Measurements from ENCODE around the gene SPI1.
"Not testable (repeated sequence)": the region's sequence is repeated elsewhere in the genome, so short reads cannot be mapped to it uniquely, and the experiment has no call there.

The SPI1 gene

DNA sequence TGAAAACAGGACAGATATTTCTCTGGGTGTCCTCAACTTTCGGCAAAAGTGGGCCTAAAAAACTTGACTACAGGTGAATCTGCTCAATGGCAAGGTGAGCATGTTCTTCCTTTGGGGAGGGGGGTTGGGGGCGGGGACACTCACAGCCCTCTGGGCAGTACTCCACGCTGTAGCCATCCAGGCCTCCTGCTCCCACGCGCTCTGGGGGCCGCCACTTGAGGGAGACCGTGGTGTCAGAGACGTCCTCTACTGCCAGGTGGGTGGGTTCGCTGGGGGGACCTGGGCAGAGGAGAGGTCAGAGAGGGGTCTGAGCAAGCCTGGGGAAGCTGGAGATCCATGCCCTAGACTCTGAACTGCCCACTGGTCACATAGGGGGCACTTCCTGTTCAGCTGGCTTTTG lies 42.6 kb downstream of the SPI1 start:
- Histone ChIP-seq H3K36me3 (peaks cover 88% of the 10 kb centered on the region), H3K27ac (no peak overlapping the region), H3K4me1 (ENCODE audit: control insufficient read depth in 1 of 2, insufficient read depth in 1 of 2, low read depth in 1 of 2, low read length in 1 of 2) (no peaks in the 10 kb centered on the region), H3K4me3 (ENCODE audit: low read depth in 1 of 2, low read length in 1 of 2) (no peak overlapping the region), H3K27me3 (no peaks in the 10 kb centered on the region), H3K9me3 (no peaks in the 10 kb centered on the region)
- TF ChIP-seq, protein P1, sequence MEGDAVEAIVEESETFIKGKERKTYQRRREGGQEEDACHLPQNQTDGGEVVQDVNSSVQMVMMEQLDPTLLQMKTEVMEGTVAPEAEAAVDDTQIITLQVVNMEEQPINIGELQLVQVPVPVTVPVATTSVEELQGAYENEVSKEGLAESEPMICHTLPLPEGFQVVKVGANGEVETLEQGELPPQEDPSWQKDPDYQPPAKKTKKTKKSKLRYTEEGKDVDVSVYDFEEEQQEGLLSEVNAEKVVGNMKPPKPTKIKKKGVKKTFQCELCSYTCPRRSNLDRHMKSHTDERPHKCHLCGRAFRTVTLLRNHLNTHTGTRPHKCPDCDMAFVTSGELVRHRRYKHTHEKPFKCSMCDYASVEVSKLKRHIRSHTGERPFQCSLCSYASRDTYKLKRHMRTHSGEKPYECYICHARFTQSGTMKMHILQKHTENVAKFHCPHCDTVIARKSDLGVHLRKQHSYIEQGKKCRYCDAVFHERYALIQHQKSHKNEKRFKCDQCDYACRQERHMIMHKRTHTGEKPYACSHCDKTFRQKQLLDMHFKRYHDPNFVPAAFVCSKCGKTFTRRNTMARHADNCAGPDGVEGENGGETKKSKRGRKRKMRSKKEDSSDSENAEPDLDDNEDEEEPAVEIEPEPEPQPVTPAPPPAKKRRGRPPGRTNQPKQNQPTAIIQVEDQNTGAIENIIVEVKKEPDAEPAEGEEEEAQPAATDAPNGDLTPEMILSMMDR (IDR thresholded peaks at IDR 0.05), result no peak

DNA sequence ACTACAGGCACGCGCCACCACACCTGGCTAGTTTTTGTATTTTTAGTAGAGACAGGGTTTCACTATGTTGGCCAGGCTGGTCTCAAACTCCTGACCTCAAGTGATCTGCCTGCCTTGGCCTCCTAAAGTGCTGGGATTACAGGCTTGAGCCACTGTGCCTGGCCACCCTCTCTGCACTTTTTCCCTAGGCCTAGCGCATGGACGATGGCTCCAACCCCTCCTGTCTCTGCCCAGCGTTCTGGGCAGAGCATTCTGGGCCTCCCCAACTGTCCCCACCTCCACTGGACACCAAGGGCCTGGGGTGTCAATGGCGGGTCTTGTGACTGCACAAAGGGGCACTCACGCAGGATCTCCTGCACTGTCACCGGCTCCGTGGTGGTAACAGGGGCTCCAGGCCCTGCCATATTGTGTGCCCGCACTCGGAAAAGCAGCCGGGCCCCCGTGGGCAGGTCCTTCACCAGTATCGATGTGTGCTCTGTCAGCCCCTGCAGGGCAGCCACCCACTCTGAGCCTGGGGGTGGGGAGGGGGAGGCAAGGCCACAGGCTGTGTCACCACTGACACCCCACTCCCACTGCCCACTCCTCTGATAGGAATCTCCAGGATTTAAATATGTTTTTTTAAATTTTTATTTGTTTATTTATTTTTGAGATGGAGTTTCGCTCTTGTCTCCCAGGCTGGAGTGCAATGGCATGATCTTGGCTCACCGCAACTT lies 43.5 kb downstream of the SPI1 start:
- not testable (repeated sequence) for H3K4me1 ChIP-seq (ENCODE audit: control insufficient read depth in 1 of 2, insufficient read depth in 1 of 2, low read depth in 1 of 2, low read length in 1 of 2); H3K4me3 ChIP-seq (ENCODE audit: low read depth in 1 of 2, low read length in 1 of 2); H3K27ac ChIP-seq; H3K9me3 ChIP-seq; H3K27me3 ChIP-seq
- H3K36me3 ChIP-seq, result peaks cover 93% of the 10 kb centered on the region

- no peak overlapping the region for H3K27ac ChIP-seq
- no peak overlapping the region for H3K4me3 ChIP-seq (ENCODE audit: low read depth in 1 of 2, low read length in 1 of 2)
- peaks cover 93% of the 10 kb centered on the region for H3K36me3 ChIP-seq
- TF ChIP-seq, protein P1 (IDR thresholded peaks at IDR 0.05), result no peak
- no peaks in the 10 kb centered on the region for H3K4me1 ChIP-seq (ENCODE audit: control insufficient read depth in 1 of 2, insufficient read depth in 1 of 2, low read depth in 1 of 2, low read length in 1 of 2)
- H3K27me3 ChIP-seq, result no peaks in the 10 kb centered on the region
- no peaks in the 10 kb centered on the region for H3K9me3 ChIP-seq
Measured at GRCh38 chr11:47333886-47334443, 44.4 kb downstream of the SPI1 start.

DNA sequence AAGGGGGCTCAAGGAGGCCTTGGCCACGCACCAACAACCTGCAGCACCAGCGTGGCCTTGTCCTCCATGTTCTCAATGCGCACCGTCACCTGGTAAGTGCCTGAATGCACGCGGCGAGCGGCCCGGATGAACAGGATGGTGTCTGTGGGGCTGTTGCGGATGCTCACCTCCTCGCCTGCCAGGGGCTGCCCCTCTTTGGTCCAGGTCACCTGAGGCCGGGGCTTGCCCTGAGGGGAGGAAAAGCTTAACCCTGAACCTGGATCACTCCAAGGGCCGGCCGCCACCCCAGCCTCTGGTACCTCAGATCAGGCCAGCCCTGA lies 44.9 kb downstream of the SPI1 start:
- TF ChIP-seq, protein P1 (IDR thresholded peaks at IDR 0.05), result no peak
- H3K9me3 ChIP-seq, result no peaks in the 10 kb centered on the region
- H3K27ac ChIP-seq, result no peak overlapping the region
- H3K4me1 ChIP-seq (ENCODE audit: control insufficient read depth in 1 of 2, insufficient read depth in 1 of 2, low read depth in 1 of 2, low read length in 1 of 2), result no peaks in the 10 kb centered on the region
- H3K4me3 ChIP-seq (ENCODE audit: low read depth in 1 of 2, low read length in 1 of 2), result no peak overlapping the region
- H3K27me3 ChIP-seq, result no peaks in the 10 kb centered on the region
- peaks cover 93% of the 10 kb centered on the region for H3K36me3 ChIP-seq

DNA sequence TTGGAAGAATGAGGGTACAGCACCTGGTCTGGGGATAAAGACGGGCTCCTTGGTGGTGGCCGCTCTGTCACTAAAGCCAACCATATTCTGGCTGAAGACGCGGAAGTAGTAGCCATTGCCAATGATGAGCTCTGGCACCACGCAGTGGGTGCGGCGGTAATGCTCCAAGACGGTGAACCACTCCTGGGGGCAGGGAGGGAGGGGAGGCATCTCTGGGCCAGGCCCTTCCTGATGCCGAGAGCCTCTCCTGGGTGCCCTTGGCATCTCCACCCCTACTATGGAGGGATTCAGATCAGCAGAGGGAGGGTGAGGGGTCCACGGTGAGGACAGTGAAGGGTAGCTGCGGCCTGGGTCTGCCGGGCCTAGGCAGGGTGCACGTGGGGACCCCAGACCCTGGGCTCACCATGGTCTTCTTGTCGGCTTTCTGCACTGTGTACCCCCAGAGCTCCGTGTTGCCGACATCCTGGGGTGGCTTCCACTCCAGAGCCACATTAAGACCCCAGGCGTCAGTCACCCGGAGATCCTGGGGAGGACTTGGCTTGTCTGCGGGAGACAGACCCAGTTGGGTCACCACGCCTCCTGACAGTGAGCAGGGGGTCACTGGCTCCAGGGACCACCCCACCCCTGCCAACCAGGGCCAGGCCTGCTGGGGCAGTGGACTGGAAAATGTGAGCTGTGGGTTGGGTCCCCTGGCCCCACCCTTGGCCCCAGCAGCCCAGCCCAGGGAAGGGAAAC lies 45.4 kb downstream of the SPI1 start:
- peaks cover 93% of the 10 kb centered on the region for H3K36me3 ChIP-seq
- TF ChIP-seq, protein P1 (IDR thresholded peaks at IDR 0.05), result no peak
- no peak overlapping the region for H3K27ac ChIP-seq
- no peaks in the 10 kb centered on the region for H3K9me3 ChIP-seq
- H3K4me3 ChIP-seq (ENCODE audit: low read depth in 1 of 2, low read length in 1 of 2), result no peak overlapping the region
- H3K27me3 ChIP-seq, result no peaks in the 10 kb centered on the region
- H3K4me1 ChIP-seq (ENCODE audit: control insufficient read depth in 1 of 2, insufficient read depth in 1 of 2, low read depth in 1 of 2, low read length in 1 of 2), result no peaks in the 10 kb centered on the region

- Histone ChIP-seq H3K4me3 (ENCODE audit: low read depth in 1 of 2, low read length in 1 of 2) (no peak overlapping the region), H3K27ac (no peak overlapping the region), H3K4me1 (ENCODE audit: control insufficient read depth in 1 of 2, insufficient read depth in 1 of 2, low read depth in 1 of 2, low read length in 1 of 2) (no peaks in the 10 kb centered on the region), H3K9me3 (no peaks in the 10 kb centered on the region), H3K36me3 (peaks cover 95% of the 10 kb centered on the region), H3K27me3 (no peaks in the 10 kb centered on the region)
- TF ChIP-seq, protein P1 (IDR thresholded peaks at IDR 0.05), result no peak
Measured at GRCh38 chr11:47332303-47332711, 46.0 kb downstream of the SPI1 start.
